ENCODE data around the gene SIPA1L3. TPM values are rescaled to one million over a fixed set of nuclear protein-coding genes. Genes with fewer than 3 reads are reported as not detected.

SIPA1L3 gene
- total and polyA plus RNA-seq, 10 of the 15 experiments (the other 5 are each of a cell fraction or from before 2014, with no cell fraction given) = 0.24 to 66.2 (median 19.1) TPM

- TF ChIP-seq BHLHE40 (IDR thresholded peaks at IDR 0.05; ENCODE audit: borderline replicate concordance in 1 of 2, low read depth in 2 of 2, low read length in 1 of 2) = no peak
- TF ChIP-seq FOXM1 (IDR thresholded peaks at IDR 0.05; ENCODE audit: low read depth, low read length) = no peak
These were observed 292.3 kb downstream of the SIPA1L3 start (continued) for GRCh38 chr19:38199340-38199739.

GRCh38 chr19:38201731-38202130 lies 294.7 kb downstream of the SIPA1L3 start:
- no peak overlapping the region for H3K9ac ChIP-seq (ENCODE audit: control insufficient read depth, insufficient read depth, low read length)
- ChIA-PET CTCF (no interaction called here), RAD21 (ENCODE audit: unreplicated experiment) (no interaction called here), POLR2A (no interaction called here), SMC1A (ENCODE audit: uncharacterized antibody, unreplicated experiment) (no interaction called here)
- no peak overlapping the region for H2AFZ ChIP-seq (ENCODE audit: control insufficient read depth, low read depth, low read length)
- no peak for FAIRE-seq
- 92% methylated on average over 13 of the region's 15 CpGs for WGBS (ENCODE audit: insufficient coverage, insufficient replicate concordance, low lambda C conversion rate, missing lambda C conversion rate)
- H3K4me3 ChIP-seq = no peak overlapping the region
- no TSS peak for BruUV-seq (replicated peaks)
- no peak for DNase-seq (ENCODE audit: low read depth, low spot score)
- TF ChIP-seq NFXL1 (IDR thresholded peaks at IDR 0.05; ENCODE audit: borderline replicate concordance) (no peak), KDM1A (IDR thresholded peaks at IDR 0.05; ENCODE audit: borderline replicate concordance) (no peak)
- H3K27me3 ChIP-seq (replicated peaks in 1 of 2; ENCODE audit: control insufficient read depth in 2 of 2, insufficient read depth in 2 of 2, low read length in 1 of 2) = no peaks in the 10 kb centered on the region
- intact Hi-C loops (cut with micrococcal nuclease; ENCODE audit: unreplicated experiment) (no loop called here), in situ Hi-C loops (cut with MboI) (no loop called here)
- H4K20me1 ChIP-seq (ENCODE audit: control insufficient read depth, insufficient read depth) = no peaks in the 10 kb centered on the region
- ATAC-seq = no peak
- no peaks in the 10 kb centered on the region for H3K9me3 ChIP-seq (replicated peaks; ENCODE audit: control insufficient read depth, insufficient read depth, low read length)
- H3K4me1 ChIP-seq (ENCODE audit: control insufficient read depth, insufficient read depth, low read length) = no peaks in the 10 kb centered on the region
- peaks cover 3 to 22% of the 10 kb centered on the region in 2 experiments; a peak in 3 of 4 replicates for H3K36me3 ChIP-seq (ENCODE audit: control insufficient read depth in 2 of 2, insufficient read depth in 2 of 2, low read length in 1 of 2)
- no peaks in the 10 kb centered on the region for H3K79me2 ChIP-seq (ENCODE audit: control insufficient read depth, insufficient read depth, low read length)
- no peak overlapping the region for H3K27ac ChIP-seq (ENCODE audit: control insufficient read depth, insufficient read depth)
- no peak overlapping the region for H3K4me2 ChIP-seq (ENCODE audit: control insufficient read depth, insufficient read depth)

- Histone ChIP-seq H3K36me3 (ENCODE audit: control insufficient read depth in 2 of 2, insufficient read depth in 2 of 2, low read length in 1 of 2) (peaks cover 3 to 17% of the 10 kb centered on the region in 2 experiments; a peak in 3 of 4 replicates), H3K4me3 (no peak overlapping the region), H4K20me1 (ENCODE audit: control insufficient read depth, insufficient read depth) (no peaks in the 10 kb centered on the region), H3K79me2 (ENCODE audit: control insufficient read depth, insufficient read depth, low read length) (no peaks in the 10 kb centered on the region), H3K27ac (ENCODE audit: control insufficient read depth, insufficient read depth) (no peak overlapping the region), H2AFZ (ENCODE audit: control insufficient read depth, low read depth, low read length) (no peak overlapping the region), H3K9ac (ENCODE audit: control insufficient read depth, insufficient read depth, low read length) (no peak overlapping the region), H3K4me1 (ENCODE audit: control insufficient read depth, insufficient read depth, low read length) (no peaks in the 10 kb centered on the region), H3K4me2 (ENCODE audit: control insufficient read depth, insufficient read depth) (no peak overlapping the region), H3K27me3 (replicated peaks in 1 of 2; ENCODE audit: control insufficient read depth in 2 of 2, insufficient read depth in 2 of 2, low read length in 1 of 2) (no peaks in the 10 kb centered on the region), H3K9me3 (replicated peaks; ENCODE audit: control insufficient read depth, insufficient read depth, low read length) (no peaks in the 10 kb centered on the region)
- no peak for FAIRE-seq
- no peak for TF ChIP-seq JUNB (IDR thresholded peaks at IDR 0.05)
- TF ChIP-seq CREM (IDR thresholded peaks at IDR 0.05; ENCODE audit: low read depth) = no peak
- TF ChIP-seq SREBF2 (IDR thresholded peaks at IDR 0.05; ENCODE audit: low read length) = no peak
- no peak for TF ChIP-seq EP300 (IDR thresholded peaks at IDR 0.05; ENCODE audit: borderline replicate concordance in 1 of 2, control insufficient read depth in 1 of 2, low read depth in 2 of 2, low read length in 2 of 2)
- TF ChIP-seq ATF2 (IDR thresholded peaks at IDR 0.05; ENCODE audit: low read length) = no peak
- TF ChIP-seq MYB (IDR thresholded peaks at IDR 0.05; ENCODE audit: borderline replicate concordance, low read depth, low read length) = no peak
- TF ChIP-seq MEF2A (IDR thresholded peaks at IDR 0.05; ENCODE audit: insufficient read depth, low read depth, low read length) = no peak
- TF ChIP-seq ZNF622 (IDR thresholded peaks at IDR 0.05) = no peak
- TF ChIP-seq TBL1XR1 (IDR thresholded peaks at IDR 0.05; ENCODE audit: low read depth, low read length) = no peak
- no peak for TF ChIP-seq EZH2 (IDR thresholded peaks at IDR 0.05; ENCODE audit: borderline replicate concordance, control insufficient read depth, low read depth, low read length)
- no peak for TF ChIP-seq GABPA (IDR thresholded peaks at IDR 0.05; ENCODE audit: low read depth)
- no peak for TF ChIP-seq ASH2L (IDR thresholded peaks at IDR 0.05; ENCODE audit: borderline replicate concordance, low read depth)
- no peak for TF ChIP-seq POU2F2 (IDR thresholded peaks at IDR 0.05; ENCODE audit: borderline replicate concordance, low read depth, low read length)
- BruUV-seq (replicated peaks) = no TSS peak
- DNase-seq (ENCODE audit: low read depth, low spot score) = no peak
- ChIA-PET SMC1A (ENCODE audit: uncharacterized antibody, unreplicated experiment) (no interaction called here), POLR2A (no interaction called here), RAD21 (ENCODE audit: unreplicated experiment) (no interaction called here), CTCF (no interaction called here)
- no peak for ATAC-seq
- intact Hi-C loops (cut with micrococcal nuclease; ENCODE audit: unreplicated experiment) (no loop called here), in situ Hi-C loops (cut with MboI) (no loop called here)
- WGBS (ENCODE audit: insufficient coverage, insufficient replicate concordance, low lambda C conversion rate, missing lambda C conversion rate) = 96% methylated on average over 14 of the region's 14 CpGs
These were observed 295.5 kb downstream of the SIPA1L3 start for GRCh38 chr19:38202504-38202903.

Data from GM12878 (cell line).